Measurements from ENCODE around the gene NACA.
"Not testable (repeated sequence)": the region's sequence is repeated elsewhere in the genome, so short reads cannot be mapped to it uniquely, and the experiment has no call there.

The NACA gene

DNA sequence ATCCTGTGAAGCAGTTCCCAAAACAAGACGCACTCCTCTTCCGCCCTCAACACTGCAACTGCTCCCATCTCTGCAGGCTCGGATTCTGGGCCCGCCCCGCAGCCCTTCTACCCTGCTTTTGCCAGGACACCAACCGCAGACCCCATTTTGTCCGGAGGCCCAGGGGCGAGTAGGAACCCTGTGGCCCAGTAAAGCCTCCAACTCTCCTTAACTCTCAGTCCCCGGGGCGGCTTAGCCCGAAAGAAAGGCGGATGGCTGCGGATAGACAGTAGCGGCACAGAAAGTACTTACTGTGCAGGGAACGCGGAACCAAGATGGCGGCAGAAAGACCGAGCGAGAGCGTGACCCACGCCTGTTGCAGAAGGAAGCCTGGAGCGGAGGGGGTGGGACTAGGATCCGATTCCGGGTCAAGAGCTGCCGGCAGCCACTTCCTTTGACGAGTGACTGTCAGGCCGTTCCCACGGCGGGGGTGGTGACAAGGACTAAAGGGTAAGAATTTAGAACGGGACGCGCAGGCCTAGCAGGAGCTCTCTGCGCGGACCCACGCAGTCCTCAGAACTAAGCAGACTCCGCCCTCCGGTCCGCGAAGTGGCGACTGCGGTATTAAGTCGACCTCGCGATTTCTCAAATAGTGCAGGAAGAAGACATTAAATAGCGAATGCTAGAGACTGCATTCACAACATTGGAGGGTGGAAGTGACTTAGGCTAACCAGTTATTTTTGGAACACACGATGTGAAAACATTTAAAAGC, at the start of gene NACA:
Gene NACA (minus strand): TSS at position 328 of the 751 bp plus-strand sequence. CDS start 778 bp downstream, outside the sequence.
- DNase-seq: peak; percentile 99

DNA sequence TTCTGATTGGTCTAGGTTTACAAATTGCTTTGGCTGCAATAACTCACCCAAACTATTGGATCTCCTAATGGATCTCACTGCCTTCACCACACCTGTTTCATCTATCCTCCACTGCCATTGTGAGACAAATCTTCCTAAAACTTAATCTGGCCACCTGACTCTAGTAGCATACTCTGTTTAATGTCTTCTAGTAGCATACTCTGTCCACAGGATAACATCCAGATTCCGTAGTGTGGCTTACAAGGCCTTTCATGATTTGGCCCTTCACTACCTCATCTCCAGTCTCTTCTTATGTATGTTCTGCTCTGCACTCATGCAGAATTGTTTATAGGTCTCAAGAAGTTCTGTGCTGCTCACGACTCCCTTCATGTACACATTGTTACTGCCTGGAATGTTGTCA, 48.0 kb upstream of the NACA start:
- no peak for DNase-seq

DNA sequence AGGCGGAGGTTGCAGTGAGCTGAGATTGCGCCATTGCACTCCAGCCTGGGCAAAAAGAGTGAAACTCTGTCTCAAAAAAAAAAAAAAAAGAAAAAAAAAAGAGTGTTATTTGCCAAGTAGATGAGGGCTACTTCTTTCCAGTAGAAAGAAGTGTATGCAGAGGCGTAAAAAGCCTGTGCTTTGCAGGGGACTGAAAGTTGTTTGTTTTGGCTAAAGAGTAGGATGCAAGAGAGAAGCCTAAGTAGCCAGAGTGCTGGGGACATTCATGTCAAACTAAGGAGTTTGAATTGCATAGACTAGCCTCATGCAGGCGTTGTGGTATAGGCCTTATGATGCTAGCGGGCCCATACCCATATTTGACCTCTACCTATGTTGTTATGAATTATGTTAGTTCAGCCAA, 47.5 kb upstream of the NACA start:
- no peak for DNase-seq

DNA sequence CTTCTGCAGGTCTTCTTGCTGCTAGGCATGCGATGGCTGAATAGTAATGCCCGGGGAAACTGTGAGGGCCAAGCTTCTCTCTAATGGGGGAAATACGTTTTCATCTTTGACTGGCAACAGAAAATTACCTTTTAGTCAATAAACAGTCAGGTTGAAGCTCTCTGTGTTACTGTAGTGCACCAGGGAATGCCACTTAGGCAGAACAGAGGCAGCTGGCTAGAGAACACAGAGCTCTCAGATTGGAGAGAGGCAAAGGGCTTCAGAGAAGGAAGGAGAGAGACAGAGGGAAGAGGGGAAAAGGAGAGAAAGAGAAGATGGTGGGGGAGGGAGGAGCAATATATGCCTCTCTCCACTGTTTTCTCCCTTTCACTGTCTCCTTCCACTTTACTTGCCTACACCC, 44.8 kb upstream of the NACA start:
- DNase-seq: no peak

DNA sequence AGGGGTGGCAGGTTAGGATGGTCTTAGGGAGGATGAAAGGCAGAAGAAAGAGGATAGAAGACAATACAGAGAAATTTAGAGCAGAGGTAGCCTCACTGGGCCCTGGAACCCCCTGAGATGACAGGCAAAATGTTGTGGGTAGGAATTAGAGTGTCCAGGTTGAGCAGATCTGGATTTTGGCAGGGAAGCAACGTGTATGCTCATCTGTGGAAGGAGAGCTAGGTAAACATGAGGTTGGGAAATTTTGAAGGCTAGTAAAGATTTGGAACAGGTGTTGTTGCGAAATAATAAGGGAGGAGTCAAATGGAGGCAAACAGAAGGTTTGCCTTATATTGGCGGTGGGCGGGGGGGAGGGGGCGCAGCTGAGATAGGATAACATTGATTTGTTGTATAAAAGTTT, 43.3 kb upstream of the NACA start:
- DNase-seq: no peak

DNA sequence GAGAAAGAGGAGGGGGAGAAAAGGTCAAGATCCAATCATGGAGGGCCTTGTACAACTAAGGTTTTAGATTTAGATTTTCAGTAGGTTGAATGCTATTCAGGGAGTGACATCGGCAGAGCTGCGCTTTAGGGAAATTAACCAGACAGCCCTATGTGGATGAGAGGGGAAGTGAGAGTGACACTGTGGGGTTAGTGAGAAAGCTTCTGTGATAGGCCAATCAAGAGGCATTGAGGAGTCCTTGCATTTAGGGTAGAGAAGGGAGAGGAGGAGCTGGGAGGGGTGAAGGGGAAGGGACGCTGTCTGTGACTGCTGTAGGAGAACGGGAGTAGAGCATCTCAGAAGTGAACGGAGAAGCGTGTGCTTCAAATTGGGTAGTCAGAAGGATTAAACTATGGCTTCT, 41.4 kb upstream of the NACA start:
- no peak for DNase-seq

DNA sequence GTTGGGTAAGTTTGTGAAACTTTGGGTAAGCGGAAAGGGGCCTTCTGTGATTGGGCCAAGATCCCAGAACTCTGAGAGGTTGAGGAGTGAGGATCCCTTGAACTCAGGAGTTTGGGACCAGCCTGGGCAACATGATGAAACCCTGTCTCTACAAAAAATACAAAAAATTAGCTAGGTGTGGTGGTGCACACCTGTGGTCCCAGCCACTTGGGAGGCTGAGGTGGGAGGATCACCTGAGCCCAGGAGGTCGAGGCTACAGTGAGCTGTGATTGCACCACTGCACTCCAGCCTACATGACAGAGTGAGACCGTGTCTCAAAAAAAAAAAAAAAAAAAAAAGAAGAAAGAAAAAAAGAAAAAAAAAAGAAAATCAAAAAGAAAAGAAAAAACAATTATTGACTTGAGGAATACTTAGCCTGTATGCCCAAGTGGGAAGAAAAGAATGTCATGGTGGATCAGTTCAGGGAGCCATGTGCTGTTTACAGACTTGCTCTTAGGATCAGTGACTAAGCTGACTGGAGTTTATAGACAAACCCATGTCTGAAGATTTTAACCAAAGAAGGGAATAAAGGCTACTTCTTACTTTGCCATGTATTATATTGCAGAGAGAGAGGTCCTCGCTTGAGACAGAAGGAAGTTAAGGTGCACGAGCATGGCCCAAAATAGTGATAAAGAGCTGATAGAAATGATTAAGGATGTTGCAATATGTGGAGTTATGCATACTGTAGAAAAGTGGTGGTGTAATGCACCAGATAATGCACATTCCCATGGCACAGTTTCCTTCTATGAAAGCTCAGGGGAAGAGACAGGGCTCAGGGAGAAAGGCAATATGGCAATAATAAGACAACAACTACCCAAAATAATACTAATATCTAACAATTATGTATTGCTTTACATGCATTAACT, 38.9 kb upstream of the NACA start:
- no peak for DNase-seq

DNA sequence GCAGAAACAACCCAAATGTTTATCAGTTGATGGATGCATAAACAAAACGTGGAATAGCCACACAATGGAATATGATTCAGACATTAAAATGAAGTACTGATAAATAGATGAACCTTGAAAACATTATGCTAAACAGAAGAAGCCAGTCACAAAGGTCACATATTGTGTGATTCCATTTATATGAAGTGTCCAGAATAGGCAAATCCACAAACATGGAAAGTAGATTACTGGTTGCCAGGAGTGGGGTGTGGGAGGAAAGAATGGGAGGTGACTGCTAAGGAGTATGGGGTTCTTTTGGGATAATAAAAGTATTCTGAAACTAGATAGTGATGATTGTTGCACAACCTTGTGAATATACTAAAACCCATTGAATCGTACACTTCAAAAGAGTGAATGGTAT, 36.7 kb upstream of the NACA start:
- DNase-seq: no peak

DNA sequence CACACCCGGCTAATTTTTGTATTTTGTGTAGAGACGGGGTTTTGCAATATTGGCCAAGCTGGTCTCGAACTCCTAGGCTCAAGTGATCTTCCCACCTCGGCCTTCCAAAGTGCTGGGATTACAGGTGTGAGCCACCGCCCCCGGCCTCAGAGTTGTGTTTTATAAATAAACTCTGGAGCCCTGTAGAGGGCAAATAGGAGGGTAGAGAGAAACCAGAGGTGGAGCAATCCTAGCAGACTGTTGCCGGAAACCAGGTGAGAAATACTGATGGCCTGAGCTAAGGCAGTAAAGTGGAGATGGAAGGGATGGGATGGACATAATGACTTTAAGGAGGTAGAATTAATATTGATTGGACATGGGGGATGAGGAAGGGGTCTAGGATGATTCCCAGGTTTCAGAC, 35.4 kb upstream of the NACA start:
- DNase-seq: no peak

DNA sequence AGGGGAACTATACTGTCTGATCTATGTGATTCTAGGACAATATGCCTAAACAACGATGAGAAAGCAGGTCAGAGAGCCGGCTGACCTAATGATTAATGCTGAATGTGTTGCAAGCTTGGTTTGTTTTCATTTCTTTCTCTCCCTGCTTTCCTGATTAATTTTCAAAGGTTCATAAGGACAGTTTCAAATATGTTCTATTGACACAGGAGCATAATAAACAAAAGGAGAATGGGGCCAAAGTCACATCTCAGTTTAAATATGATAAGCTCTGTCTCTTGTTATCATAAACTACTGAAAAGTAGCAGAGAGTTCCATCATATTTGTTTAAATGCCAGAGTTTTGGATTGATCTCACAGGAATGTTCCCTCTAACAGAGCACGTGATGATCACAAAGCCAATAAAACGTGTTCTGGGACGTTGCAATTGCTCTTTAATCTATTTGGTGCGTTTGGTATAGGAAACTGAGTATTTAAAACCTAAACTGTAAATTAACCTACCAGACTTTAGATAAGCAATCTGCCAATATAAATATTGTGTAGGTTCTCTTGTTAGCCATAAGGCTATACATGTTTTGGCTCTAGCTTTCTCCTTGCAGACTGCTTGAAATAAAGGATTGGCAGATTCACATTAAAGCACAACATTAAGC, 34.3 kb upstream of the NACA start:
- no peak for DNase-seq

DNA sequence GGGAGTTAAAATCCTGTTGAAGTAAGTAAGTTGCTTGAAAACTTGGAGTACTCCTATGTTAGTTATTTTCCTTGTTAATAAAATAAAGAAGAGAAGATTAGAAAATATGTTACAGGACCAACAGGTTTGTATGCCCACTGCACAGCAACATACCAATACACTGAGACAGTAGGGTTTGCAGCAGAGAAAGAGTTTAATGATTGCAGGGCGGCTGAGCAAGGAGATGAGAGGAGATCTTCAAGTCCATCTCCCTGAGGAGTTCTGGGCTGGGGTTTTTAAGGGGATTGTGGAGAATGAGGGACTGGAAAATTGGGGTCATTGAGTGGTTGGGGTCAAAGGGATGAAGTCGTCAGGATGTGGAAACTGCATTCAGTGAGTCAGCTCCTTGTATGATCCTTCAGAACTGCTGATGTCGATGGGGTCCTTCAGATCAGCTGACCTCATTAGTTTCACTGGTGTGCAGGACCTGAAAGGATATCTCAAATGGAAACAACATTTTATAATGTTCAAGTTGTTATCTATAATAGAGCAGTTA, 33.7 kb upstream of the NACA start:
- DNase-seq: no peak

DNA sequence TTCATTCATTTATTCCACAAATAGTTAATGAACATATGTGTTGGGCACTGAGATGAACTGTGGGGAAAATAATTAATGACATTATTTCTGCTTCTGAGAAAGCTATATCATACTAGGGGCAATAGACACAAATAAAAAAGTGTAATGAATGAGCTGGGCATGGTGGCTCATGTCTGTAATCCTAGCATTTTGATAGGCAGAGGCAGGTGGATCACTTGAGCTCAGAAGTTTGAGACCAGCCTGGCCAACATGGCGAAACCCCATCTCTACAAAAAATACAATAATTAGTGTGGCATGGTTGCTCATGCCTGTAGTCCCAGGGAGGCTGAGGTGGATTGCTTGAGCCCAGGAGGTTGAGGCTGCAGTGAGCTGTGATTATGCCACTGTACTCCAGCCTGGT, 32.9 kb upstream of the NACA start:
- not testable (repeated sequence) for DNase-seq

DNA sequence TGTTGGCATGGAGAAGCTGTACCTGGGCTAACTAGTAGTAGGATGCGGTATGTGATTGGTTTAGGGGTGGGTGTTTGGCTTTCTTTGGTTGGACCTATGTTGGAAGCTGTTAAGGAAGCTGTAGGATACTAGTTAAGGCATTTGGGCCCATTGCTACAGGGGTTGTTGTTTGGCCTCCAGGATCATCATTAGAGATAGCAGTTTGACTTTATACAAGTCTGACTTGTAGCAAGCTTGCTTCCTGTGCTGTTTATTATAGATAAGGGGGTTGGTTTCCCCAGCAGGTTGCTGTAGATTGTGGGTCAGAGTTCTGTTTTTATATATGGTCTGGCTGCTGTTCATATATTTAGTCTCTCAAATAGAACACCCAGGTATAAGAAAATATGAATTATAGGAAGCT, 28.5 kb upstream of the NACA start:
- peak; percentile 94 for DNase-seq

DNA sequence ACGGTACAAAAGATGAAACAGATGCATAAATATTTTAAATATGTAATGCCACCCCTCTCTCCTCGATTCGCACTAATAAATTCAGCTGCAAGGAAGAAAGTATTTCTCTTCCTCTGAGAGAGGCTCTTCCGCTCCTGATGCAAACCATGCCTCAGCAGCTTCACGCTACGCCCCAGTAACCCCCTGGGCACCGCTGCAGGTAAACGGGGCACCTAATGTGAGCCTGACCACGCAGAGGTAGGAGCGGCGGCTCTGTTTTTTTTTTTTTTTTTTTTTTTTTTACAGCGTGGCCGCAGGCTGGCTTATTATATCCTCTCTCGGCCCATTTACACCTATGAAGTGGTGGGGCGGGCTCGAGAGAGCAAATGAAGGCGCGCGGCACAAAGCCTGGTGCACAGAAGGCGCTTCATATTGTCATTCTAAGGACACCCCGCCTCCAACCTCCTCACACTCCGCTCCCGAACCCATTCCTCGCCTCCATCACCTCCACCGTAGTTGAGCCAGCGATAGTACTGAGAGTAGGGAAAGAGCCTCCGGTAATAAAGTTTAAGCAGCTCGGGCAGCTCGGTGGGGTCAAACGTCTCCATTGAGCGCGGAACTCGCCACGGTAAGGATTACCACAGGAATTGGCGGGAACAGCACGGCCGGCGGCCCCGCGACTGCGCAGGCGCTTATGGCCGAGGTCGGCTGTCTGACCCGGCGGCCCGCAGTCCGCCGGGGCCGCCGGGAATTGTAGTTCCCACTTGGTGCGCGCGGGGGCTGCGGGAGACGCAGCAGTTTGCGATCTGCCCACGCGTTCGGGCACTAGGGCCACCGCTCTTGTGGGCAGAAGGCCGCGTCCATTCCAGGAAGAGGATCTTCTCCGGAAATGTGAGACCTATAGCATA, 26.9 kb upstream of the NACA start, which contains the start of gene PRIM1:
Gene PRIM1 (minus strand): TSS at position 612 of the 887 bp plus-strand sequence. CDS start 25 bp downstream, at position 587.
- DNase-seq: peak; percentile 94

DNA sequence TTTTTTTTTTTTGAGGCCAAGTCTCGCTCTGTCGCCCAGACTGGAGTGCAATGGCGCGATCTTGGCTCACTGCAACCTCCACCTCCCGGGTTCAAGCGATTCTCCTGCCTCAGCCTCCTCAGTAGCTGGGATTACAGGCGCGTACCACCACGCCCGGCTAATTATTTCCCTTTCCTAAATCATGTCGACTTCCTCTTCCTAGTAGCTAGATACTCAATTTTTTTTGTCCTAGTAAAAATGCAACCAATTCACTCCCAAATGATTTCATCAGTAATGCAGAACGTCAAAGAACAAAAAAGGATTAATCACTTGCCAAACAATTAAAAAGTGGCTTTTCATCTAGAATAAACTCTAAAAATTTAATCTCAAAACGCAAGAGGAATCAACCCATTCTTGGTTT, 25.5 kb upstream of the NACA start:
- not testable (repeated sequence) for DNase-seq

DNA sequence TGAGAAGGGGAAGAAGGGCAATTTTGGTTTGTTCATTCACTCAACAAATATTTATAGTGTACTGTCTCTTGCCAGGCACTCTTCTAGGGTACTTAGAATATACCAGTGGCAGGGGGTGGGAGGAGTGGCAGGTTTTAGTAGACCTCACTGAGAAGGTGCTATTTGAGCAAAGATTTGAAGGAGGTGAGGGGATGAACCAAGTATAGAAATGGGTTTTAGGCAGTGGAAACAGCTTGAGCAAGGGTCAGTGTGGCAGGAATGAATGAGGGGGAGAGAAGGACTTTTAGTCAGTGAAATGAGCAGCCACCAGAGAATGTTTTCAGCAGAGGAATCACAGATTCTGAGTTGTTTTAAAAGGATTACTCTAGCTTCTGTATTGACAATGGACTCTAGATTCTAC, 24.8 kb upstream of the NACA start:
- no peak for DNase-seq

DNA sequence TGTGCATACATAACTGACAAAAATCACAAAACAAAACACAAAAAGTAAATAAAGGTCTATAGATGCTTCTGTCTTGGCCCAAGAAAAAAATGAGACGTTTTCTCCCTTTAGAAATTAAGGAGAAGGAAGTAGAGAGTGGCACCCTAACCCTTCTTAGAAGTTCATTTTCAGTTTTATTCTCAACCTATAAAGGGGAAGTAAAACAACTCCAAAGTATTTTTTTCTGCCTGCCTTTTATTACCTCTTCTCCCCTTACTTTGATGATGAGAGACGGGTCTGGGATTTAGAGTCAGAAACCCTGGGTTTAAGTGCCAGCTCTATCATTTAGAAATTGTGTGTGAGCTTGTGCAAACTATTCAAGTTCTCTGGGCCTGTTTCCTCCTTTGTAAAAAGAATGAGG, 24.3 kb upstream of the NACA start:
- DNase-seq: no peak

DNA sequence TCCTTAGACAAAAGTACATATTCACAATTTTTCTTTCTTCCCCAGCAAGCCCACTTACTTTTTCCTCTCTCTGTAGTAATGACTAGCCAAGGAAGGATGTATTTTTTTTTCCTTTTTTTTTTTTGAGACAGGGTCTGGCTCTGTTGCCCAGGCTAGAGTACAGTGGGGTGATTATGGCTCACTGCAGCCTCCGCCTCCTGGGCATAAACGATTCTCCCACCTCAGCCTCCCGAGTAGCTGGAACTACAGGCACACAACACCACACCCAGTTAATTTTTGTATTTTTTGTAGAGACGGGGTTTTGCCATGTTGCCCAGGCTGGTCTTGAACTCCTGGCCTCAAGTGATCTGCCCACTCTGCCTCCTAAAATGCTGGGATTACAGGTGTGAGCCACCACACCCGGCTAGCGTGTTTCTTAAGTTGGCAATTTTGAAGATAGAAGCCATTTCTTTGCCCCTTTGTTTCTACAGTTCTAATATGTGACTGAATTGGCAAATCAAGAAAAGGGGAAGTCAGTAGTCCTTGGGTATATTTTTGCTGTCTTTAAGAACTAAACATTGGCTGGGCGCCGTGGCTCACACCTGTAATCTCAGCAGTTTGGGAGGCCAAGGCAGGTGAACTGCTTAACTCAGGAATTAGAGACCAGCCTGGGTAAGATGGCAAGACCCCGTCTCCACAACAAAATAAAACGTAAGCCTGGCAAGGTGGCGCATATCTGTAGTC, 3.2 kb upstream of the NACA start:
- no peak for DNase-seq

DNA sequence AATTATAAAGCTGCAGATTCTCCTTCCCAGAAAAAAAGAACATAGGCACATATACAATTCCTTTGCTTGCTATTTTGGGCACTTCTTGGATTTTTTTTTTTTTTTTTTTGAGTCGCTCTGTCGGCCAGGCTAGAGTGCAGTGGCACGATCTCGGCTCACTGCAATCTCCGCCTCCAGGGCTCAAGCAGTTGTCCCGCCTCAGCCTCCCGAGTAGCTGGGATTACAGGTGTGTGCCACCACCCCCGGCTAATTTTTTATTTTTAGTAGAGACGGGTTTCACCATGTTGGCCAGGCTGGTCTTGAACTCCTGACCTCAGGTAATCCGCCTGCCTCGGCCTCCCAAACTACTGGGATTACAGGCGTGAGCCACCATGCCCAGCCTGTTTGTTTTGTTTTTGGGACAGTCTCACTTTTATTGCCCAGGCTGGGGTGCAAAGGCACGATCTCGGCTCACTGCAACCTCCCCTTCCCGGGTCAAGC, 1.1 kb upstream of the NACA start:
- DNase-seq: not testable (repeated sequence)

DNA sequence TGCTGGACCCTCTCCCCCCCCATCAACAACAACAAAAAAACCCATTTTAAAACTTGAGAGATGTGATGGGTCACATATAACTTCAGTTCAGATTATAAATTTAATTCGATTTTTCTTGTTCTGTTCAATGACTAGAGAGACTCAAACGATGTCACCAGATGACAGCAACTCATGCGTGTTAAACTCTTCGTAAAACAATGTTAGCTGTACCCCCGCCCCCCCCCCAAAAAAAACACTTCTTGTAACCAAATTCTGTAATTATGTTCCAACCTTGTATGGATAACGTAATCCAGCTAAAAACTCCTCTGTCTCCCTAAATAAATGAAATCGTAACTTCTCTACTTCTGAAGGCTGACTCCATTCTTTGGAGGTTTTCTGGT, 614 bp upstream of the NACA start:
- peak; percentile 22 for DNase-seq

DNA sequence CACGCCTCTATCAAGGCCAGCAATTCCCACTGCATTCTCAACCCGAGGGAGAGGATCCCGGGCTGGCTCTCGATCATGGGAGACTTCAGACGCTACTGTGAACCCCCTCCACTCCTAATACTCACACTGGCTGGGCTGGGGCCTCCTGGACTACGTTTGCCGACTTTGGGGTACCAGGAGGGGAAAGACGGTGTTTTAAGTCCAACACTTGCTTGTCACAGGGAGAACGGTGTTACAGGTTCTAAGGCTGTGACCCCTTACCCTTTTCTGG, 463 bp downstream of the NACA start:
- DNase-seq: peak; percentile 40

Data from hematopoietic multipotent progenitor cell treated with erythropoietin and hydrocortisone succinate and interleukin-3 and kit ligand, for 6 days (in vitro differentiated cells).